ENCODE results near the gene IFITM2.
"Not testable (repeated sequence)": the region's sequence is repeated elsewhere in the genome, so short reads cannot be mapped to it uniquely, and the experiment has no call there.

GRCh38 chr11:350033-350722 is 42.6 kb downstream of the IFITM2 start:
- TF ChIP-seq MAFK (IDR thresholded peaks at IDR 0.05; ENCODE audit: low read depth, low read length); POLR2A (IDR thresholded peaks at IDR 0.05; ENCODE audit: low read depth, low read length); CTCF (conservative IDR thresholded peaks at IDR 0.05; ENCODE audit: low read depth, low read length); SMC3 (IDR thresholded peaks at IDR 0.05; ENCODE audit: low read depth, low read length); RAD21 (IDR thresholded peaks at IDR 0.05; ENCODE audit: low read length); CEBPB (IDR thresholded peaks at IDR 0.05; ENCODE audit: low read depth, low read length); USF2 (IDR thresholded peaks at IDR 0.05; ENCODE audit: low read depth, low read length); MXI1 (IDR thresholded peaks at IDR 0.05; ENCODE audit: borderline replicate concordance, low read depth, low read length): not testable (repeated sequence)

Measured in IMR-90 (cell line).